ENCODE data around the gene ACAA1. TPM values are rescaled to one million over a fixed set of nuclear protein-coding genes. Genes with fewer than 3 reads are reported as not detected.

ACAA1 gene
- total RNA-seq, 1 donor from 2014 or later = 88.3 TPM

GRCh38 chr3:38122712-38123290 is 14.1 kb downstream of the ACAA1 start:
- ATAC-seq (no peak), DNase-seq (no peak)
- Histone ChIP-seq H3K9me3 (no peaks in the 10 kb centered on the region), H3K27me3 (ENCODE audit: low read depth) (no peaks in the 10 kb centered on the region), H3K27ac (no peak overlapping the region), H3K4me3 (no peak overlapping the region), H3K36me3 (peaks cover 93% of the 10 kb centered on the region), H3K4me1 (peaks cover 13% of the 10 kb centered on the region)
- intact Hi-C loops (cut with DNase I) = no loop called here
- no peak for TF ChIP-seq CTCF (IDR thresholded peaks at IDR 0.05)

GRCh38 chr3:38121832-38122461 is 15.0 kb downstream of the ACAA1 start:
- DNase-seq = peak; percentile 36
- no peak for ATAC-seq
- no peak overlapping the region for H3K27ac ChIP-seq
- no peaks in the 10 kb centered on the region for H3K27me3 ChIP-seq (ENCODE audit: low read depth)
- H3K36me3 ChIP-seq = peaks cover 85% of the 10 kb centered on the region
- H3K4me3 ChIP-seq = no peak overlapping the region
- no peaks in the 10 kb centered on the region for H3K9me3 ChIP-seq
- peaks cover 8% of the 10 kb centered on the region for H3K4me1 ChIP-seq
- no peak for TF ChIP-seq CTCF (IDR thresholded peaks at IDR 0.05)
- intact Hi-C loops (cut with DNase I) = no loop called here

GRCh38 chr3:38121451-38121831 is 15.5 kb downstream of the ACAA1 start:
- H3K4me3 ChIP-seq = no peak overlapping the region
- H3K4me1 ChIP-seq = peaks cover 5% of the 10 kb centered on the region
- ATAC-seq (no peak), DNase-seq (peak; percentile 42)
- H3K27me3 ChIP-seq (ENCODE audit: low read depth) = no peaks in the 10 kb centered on the region
- no peak overlapping the region for H3K27ac ChIP-seq
- H3K36me3 ChIP-seq = peaks cover 80% of the 10 kb centered on the region
- no peak for TF ChIP-seq CTCF (IDR thresholded peaks at IDR 0.05)
- intact Hi-C loops (cut with DNase I) = no loop called here
- no peaks in the 10 kb centered on the region for H3K9me3 ChIP-seq

- H3K9me3 ChIP-seq = no peaks in the 10 kb centered on the region
- H3K27ac ChIP-seq = no peak overlapping the region
- no peak for DNase-seq
- no peak for TF ChIP-seq CTCF (IDR thresholded peaks at IDR 0.05)
- no peaks in the 10 kb centered on the region for H3K27me3 ChIP-seq (ENCODE audit: low read depth)
- H3K4me1 ChIP-seq = peaks cover 5% of the 10 kb centered on the region
- no peak for ATAC-seq
- intact Hi-C loops (cut with DNase I) = no loop called here
- peaks cover 74% of the 10 kb centered on the region for H3K36me3 ChIP-seq
- H3K4me3 ChIP-seq = no peak overlapping the region
These were observed 16.1 kb downstream of the ACAA1 start for GRCh38 chr3:38120693-38121450.

- ATAC-seq = no peak
- peaks cover 66% of the 10 kb centered on the region for H3K36me3 ChIP-seq
- intact Hi-C loops (cut with DNase I) = no loop called here
These were observed 16.9 kb downstream of the ACAA1 start for GRCh38 chr3:38119821-38120692.

More at GRCh38 chr3:38119821-38120692, 16.9 kb downstream of the ACAA1 start:
- TF ChIP-seq CTCF (IDR thresholded peaks at IDR 0.05) = no peak
- DNase-seq = no peak
- no peak overlapping the region for H3K4me3 ChIP-seq
- H3K9me3 ChIP-seq = no peaks in the 10 kb centered on the region
- peaks cover 5% of the 10 kb centered on the region for H3K4me1 ChIP-seq
- no peaks in the 10 kb centered on the region for H3K27me3 ChIP-seq (ENCODE audit: low read depth)
- H3K27ac ChIP-seq = no peak overlapping the region
